22Rv1 (cell line): ENCODE measurements around the gene NACA.

Source experiments
- H3K27ac ChIP-seq: fragments of 450-650 bp; 2 replicates; pipeline ENCODE4 v1.5.1; 2017
- CTCF ChIP-seq: fragments of 450-650 bp; IDR thresholded peaks from 2 replicates; pipeline ENCODE4 v1.5.1; 2017; ENCODE audit warnings: mild to moderate bottlenecking
- ZFX ChIP-seq: fragments of 450-650 bp; IDR thresholded peaks from 2 replicates; pipeline ENCODE4 v1.6.1; 2017; ENCODE audit warnings: antibody characterized with exemption, borderline replicate concordance

NACA gene

GRCh38 chr12:56749853-56750252, 24.8 kb upstream of the NACA start:
- no peak for TF ChIP-seq ZFX
- no peak for TF ChIP-seq CTCF
- peak overlapping the region; percentile 94 for H3K27ac ChIP-seq

GRCh38 chr12:56749359-56749758, 24.3 kb upstream of the NACA start:
- TF ChIP-seq CTCF (no peak), ZFX (no peak)
- H3K27ac ChIP-seq, result peak overlapping the region; percentile 94

DNA sequence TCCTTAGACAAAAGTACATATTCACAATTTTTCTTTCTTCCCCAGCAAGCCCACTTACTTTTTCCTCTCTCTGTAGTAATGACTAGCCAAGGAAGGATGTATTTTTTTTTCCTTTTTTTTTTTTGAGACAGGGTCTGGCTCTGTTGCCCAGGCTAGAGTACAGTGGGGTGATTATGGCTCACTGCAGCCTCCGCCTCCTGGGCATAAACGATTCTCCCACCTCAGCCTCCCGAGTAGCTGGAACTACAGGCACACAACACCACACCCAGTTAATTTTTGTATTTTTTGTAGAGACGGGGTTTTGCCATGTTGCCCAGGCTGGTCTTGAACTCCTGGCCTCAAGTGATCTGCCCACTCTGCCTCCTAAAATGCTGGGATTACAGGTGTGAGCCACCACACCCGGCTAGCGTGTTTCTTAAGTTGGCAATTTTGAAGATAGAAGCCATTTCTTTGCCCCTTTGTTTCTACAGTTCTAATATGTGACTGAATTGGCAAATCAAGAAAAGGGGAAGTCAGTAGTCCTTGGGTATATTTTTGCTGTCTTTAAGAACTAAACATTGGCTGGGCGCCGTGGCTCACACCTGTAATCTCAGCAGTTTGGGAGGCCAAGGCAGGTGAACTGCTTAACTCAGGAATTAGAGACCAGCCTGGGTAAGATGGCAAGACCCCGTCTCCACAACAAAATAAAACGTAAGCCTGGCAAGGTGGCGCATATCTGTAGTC, 3.2 kb upstream of the NACA start:
- peak overlapping the region; percentile 99 for H3K27ac ChIP-seq
- TF ChIP-seq CTCF, result no peak
- TF ChIP-seq ZFX, result no peak

- H3K27ac ChIP-seq, result peak overlapping the region; percentile 99
Observed at GRCh38 chr12:56726196-56726675, 1.1 kb upstream of the NACA start.

DNA sequence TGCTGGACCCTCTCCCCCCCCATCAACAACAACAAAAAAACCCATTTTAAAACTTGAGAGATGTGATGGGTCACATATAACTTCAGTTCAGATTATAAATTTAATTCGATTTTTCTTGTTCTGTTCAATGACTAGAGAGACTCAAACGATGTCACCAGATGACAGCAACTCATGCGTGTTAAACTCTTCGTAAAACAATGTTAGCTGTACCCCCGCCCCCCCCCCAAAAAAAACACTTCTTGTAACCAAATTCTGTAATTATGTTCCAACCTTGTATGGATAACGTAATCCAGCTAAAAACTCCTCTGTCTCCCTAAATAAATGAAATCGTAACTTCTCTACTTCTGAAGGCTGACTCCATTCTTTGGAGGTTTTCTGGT, 614 bp upstream of the NACA start:
- peak overlapping the region; percentile 99 for H3K27ac ChIP-seq
- no peak for TF ChIP-seq CTCF
- no peak for TF ChIP-seq ZFX

DNA sequence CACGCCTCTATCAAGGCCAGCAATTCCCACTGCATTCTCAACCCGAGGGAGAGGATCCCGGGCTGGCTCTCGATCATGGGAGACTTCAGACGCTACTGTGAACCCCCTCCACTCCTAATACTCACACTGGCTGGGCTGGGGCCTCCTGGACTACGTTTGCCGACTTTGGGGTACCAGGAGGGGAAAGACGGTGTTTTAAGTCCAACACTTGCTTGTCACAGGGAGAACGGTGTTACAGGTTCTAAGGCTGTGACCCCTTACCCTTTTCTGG, 463 bp downstream of the NACA start:
- peak overlapping the region; percentile 99 for H3K27ac ChIP-seq
- TF ChIP-seq ZFX, result no peak
- TF ChIP-seq CTCF, result no peak

- TF ChIP-seq CTCF (no peak), ZFX (no peak)
- H3K27ac ChIP-seq, result peak overlapping the region; percentile 99
Observed at GRCh38 chr12:56723889-56724700, 1.0 kb downstream of the NACA start.
